HepG2 (cell line): ENCODE data around the gene ARL4D. TPM values are rescaled to one million over a fixed set of nuclear protein-coding genes. Genes with fewer than 3 reads are reported as not detected.

Experiments
- ARNTL ChIP-seq: sonication (generic); formaldehyde crosslinking; IDR thresholded peaks from 2 replicates; pipeline ENCODE4 v1.4.0; 2020; ENCODE audit warnings: mild to moderate bottlenecking, missing genetic modification reagents
- CEBPZ ChIP-seq: IDR thresholded peaks from 2 replicates; pipeline ENCODE4 v1.6.1; 2012; ENCODE audit warnings: low read length, improper control_type of control experiment
- DMTF1 ChIP-seq: sonication (generic); formaldehyde crosslinking; IDR thresholded peaks from 2 replicates; pipeline ENCODE4 v1.4.0; 2020; ENCODE audit warnings: mild to moderate bottlenecking, missing genetic modification reagents
- GLMP ChIP-seq: sonication (generic); formaldehyde crosslinking; IDR thresholded peaks from 2 replicates; pipeline ENCODE4 v1.9.0; 2021; ENCODE audit warnings: missing genetic modification reagents, mild to moderate bottlenecking, borderline replicate concordance
- GTF2F1 ChIP-seq: fragments of 150-350 bp; IDR thresholded peaks from 2 replicates; pipeline ENCODE4 v1.6.1; 2014; ENCODE audit warnings: low read length
- HIVEP1 ChIP-seq: sonication (generic); formaldehyde crosslinking; IDR thresholded peaks from 2 replicates; pipeline ENCODE4 v1.4.0; 2020; ENCODE audit warnings: mild to moderate bottlenecking, missing genetic modification reagents
- HOXA7 ChIP-seq: sonication (generic); formaldehyde crosslinking; IDR thresholded peaks from 2 replicates; pipeline ENCODE4 v1.8.1; 2022; ENCODE audit warnings: mild to moderate bottlenecking, missing genetic modification reagents, moderate library complexity
- IRF1 ChIP-seq: sonication (generic); formaldehyde crosslinking; IDR thresholded peaks from 2 replicates; pipeline ENCODE4 v1.4.0; 2020; ENCODE audit warnings: low read depth, mild to moderate bottlenecking, missing genetic modification reagents
- KAT7 ChIP-seq: IDR thresholded peaks from 2 replicates; pipeline ENCODE4 v1.6.1; 2018; ENCODE audit warnings: borderline replicate concordance, missing compliant biosample characterization
- KLF15 ChIP-seq: sonication (generic); formaldehyde crosslinking; IDR thresholded peaks from 2 replicates; pipeline ENCODE4 v1.8.1; 2023; ENCODE audit warnings: borderline replicate concordance, mild to moderate bottlenecking, inconsistent platforms, missing genetic modification reagents, mixed read lengths
- POLR2G ChIP-seq: fragments of 200-400 bp; formaldehyde crosslinking; IDR thresholded peaks from 2 replicates; pipeline ENCODE4 v1.6.1; 2018; ENCODE audit warnings: mild to moderate bottlenecking, low read depth, low read length, moderate library complexity
- ZNF18 ChIP-seq: sonication (generic); formaldehyde crosslinking; IDR thresholded peaks from 2 replicates; pipeline ENCODE4 v1.8.0; 2022; ENCODE audit warnings: mild to moderate bottlenecking, missing genetic modification reagents; ENCODE audit not compliant: insufficient replicate concordance
- ZNF280D ChIP-seq: sonication (generic); formaldehyde crosslinking; IDR thresholded peaks from 2 replicates; pipeline ENCODE4 v1.5.1; 2020; ENCODE audit warnings: mild to moderate bottlenecking, missing genetic modification reagents
- ZNF567 ChIP-seq: sonication (generic); formaldehyde crosslinking; IDR thresholded peaks from 2 replicates; pipeline ENCODE4 v1.8.1; 2023; ENCODE audit warnings: mild to moderate bottlenecking, missing genetic modification reagents, borderline replicate concordance
- ZNF570 ChIP-seq: sonication (generic); formaldehyde crosslinking; IDR thresholded peaks from 2 replicates; pipeline ENCODE4 v1.4.0; 2020; ENCODE audit warnings: mild to moderate bottlenecking, missing genetic modification reagents, borderline replicate concordance
- polyA plus RNA-seq, 8 experiments: library from polyadenylated mRNA; depleted of rRNA in 3 of 8; stranded (reverse) in 7 of 8; unstranded in 1 of 8; fragments of >200 nt; fragmentation: Illumina TruSeq in 4 of 8; extraction: Trizol in 4 of 8; gene quantifications; 2 replicates each; pipeline versions ENCODE4 v1.2.1 to v1.2.3, GENCODE V29; 2011 to 2016; ENCODE audit warnings: low read depth in 4 of 8, missing spikeins in 1 of 8, mixed read lengths in 1 of 8; ENCODE audit not compliant: insufficient read depth in 1 of 8
- total RNA-seq, 5 experiments: library from RNA; depleted of rRNA; stranded (reverse); fragments of >200 nt; fragmentation: Illumina TruSeq; extraction: Trizol; gene quantifications; 2 replicates each; pipeline ENCODE4 v1.2.3, GENCODE V29; 2016; ENCODE audit warnings: low read depth in 1 of 5

ARL4D gene
- total and polyA plus RNA-seq, 2 of the 13 experiments (the other 11 are each of a cell fraction or from before 2014, with no cell fraction given), result 9.0 to 25.9 TPM

- TF ChIP-seq CEBPZ (no peak), ZNF570 (CRISPR knock-in tag) (no peak), IRF1 (CRISPR knock-in tag) (no peak), KLF15 (no peak), GLMP (CRISPR knock-in tag) (no peak), KAT7 (CRISPR knock-in tag) (peak; percentile 67; the same call in 1 of the 2 replicates), ZNF18 (CRISPR knock-in tag) (no peak), ARNTL (CRISPR knock-in tag) (peak; percentile 90), GTF2F1 (no peak), DMTF1 (CRISPR knock-in tag) (no peak), HIVEP1 (CRISPR knock-in tag) (no peak), ZNF567 (CRISPR knock-in tag) (peak; percentile 95), POLR2G (peak; percentile 78), ZNF280D (CRISPR knock-in tag) (peak; percentile 34; the same call in 1 of the 2 replicates), HOXA7 (CRISPR knock-in tag) (no peak)
Measured at GRCh38 chr17:43384476-43384862, 14.3 kb upstream of the ARL4D start (continued).
